HG03378 (cell line): ENCODE data around the gene CRAMP1.

Experiments
- ATAC-seq: cut with Tn5 transposase; IDR thresholded peaks from one replicate; pipeline ENCODE4 v1.9.1; 2021; ENCODE audit warnings: mild to moderate bottlenecking, moderate library complexity; ENCODE audit not compliant: unreplicated experiment

The CRAMP1 gene

DNA sequence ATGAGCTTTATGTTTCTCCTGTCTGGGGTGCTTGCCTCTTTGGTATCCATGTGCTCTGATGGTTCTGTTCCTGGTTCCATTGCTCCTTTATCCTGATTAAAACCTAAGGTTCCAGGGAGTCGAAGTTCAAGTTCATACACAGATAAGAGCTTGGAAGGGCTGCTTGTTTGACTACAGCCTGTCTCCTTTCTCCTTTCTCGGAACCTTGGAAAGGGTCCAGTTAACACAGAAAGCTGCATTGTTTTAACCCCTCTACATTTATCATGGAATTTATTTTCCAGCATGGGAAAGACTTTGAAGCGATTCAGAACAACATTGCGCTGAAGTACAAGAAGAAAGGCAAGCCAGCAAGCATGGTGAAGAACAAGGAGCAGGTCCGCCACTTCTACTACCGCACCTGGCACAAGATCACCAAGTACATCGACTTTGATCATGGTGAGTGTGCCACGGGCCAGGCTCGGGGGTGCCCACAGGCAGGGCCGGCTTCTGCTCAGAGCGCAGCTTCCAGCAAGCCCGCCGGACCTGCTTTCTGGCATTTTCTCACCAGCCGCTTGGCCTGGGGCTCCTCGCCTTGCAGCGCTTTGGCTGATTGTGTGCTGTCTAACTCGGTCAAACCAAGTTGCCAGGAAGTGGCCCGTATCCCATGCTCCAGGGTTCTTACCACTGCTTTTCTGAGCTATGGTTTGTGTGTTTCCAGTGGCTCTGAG is 19.9 kb downstream of the CRAMP1 start:
- no peak for ATAC-seq

DNA sequence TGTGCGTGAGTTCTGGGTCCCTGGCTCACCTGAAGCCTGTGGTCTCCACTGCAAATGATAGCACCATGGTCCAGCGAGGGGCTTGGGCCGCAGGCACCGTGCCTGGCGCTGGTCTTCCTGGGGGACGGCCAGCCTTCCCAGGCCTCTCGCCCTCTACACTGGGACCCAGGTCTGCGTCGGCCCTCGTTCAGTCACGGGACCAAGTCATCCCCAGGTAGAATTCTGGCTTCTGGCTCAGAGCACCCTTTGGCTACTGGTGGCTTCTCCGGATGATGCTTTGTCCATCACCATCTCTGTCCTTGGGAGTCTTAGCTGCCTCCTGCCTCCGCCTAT is 20.4 kb downstream of the CRAMP1 start:
- ATAC-seq = no peak

DNA sequence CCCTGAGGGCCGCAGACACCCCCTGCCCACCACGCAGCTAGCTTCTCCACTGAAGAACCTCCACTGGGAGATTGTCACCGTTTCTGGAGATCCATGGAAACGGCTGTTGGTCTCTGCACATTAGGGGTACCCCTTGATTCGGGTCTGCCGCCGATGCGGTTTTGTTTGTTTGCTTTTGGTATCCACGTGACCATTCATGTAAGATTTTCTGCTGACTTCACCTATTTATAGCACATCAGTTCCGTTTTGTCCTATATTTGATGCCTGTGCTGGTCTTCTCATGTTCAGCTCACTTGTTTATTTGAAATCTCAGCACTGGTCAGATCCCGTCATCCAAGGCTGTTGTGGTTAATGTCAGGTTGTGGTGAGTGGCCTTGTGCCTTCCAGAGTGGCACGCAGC is 21.1 kb downstream of the CRAMP1 start:
- ATAC-seq = no peak

DNA sequence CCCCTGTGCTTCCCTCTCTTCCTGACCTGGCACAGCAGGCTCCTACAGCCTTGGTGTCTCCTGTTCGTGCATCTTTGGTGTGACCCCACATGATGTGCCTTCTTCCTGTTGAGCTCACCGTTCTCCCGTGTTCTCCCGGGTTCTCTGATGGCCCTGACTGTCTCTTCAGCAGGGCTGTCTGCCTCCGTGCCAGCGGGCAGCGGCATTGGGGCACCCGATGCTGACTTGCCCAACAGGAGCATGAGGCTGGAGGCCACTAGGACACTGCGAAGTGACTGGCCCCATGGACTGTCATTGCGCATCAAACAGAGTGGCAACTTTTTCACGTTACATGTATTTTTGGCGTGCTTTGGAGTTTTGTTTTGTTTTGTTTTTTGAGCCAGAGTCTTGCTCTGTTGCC is 22.4 kb downstream of the CRAMP1 start:
- no peak for ATAC-seq

DNA sequence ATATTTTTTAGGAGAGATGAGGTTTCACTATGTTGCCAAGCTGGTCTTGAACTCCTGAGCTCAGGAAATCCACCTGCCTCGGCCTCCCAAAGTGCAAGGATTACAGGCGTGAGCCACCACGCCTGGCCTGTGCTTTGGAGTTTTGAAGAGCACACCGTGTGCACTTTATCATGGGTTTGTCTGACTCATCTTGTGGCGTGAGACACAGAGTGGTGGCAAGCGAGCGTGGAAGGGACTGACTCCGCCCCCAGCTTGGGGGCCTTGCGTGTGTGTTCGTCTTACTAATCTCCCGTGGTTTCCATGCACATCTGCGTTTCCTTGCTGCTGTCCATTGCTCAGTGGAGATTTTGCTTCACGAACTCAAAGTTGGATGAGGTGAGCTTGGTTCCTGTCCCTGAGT is 22.9 kb downstream of the CRAMP1 start:
- no peak for ATAC-seq

DNA sequence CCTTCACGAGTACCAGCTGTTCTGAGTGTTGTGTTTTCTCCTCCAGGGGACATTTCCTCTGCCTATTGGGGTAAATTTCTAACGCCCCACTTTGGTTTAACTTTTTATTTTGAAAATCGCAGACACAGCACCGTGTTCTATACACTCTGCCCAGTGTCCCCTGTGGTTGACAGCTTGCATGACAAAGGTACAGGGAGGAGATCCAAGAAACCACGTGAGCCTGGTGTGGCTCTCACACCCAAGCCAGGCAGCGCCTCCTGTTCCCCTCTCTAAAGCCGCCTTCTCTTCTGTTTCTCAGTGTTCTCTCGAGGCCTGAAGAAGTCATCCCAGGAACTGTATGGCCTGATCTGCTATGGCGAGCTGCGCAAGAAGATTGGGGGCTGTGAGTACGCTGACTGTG is 25.4 kb downstream of the CRAMP1 start:
- ATAC-seq = no peak

DNA sequence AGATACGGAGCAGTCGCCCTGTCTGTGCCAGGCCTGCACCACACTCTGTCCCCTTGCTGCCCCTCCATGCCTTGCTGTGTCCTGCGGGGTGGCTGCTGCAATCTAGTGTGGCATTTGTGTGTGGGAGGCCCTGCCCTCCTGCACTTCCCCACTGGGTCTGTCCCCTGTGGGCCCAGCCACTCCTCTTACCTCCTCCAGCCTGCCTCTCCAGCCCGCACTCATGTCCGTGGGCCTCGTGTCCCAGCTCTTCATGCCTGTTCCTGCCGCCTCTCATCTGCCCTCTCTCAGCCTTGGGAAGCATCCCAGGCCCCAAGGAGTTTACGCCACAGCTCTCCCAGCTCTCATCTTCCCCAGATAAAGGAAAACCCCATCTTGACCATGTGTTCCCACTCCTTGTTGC is 26.6 kb downstream of the CRAMP1 start:
- ATAC-seq = no peak

GRCh38 chr16:1639282-1639681 is 27.1 kb downstream of the CRAMP1 start:
- ATAC-seq = no peak

DNA sequence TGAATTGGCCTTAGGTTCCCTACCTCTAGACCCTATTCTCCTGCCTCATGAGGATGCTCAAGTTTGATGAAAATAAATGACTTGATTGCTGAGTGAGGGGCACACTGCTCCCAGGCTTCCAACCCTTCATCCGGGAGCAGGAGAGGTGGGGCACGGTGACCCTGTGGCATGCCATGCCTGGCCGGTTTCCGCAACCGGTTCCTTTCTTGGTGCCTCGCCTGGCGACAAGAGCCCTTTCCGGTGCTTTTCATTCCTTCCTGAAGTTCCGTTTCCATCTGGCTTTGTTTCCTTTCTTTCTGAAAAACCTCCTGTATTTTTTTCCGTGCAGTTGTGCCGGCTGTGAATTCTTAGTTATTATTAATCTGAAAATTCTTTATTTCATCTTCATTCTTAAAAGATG is 27.7 kb downstream of the CRAMP1 start:
- ATAC-seq = no peak

DNA sequence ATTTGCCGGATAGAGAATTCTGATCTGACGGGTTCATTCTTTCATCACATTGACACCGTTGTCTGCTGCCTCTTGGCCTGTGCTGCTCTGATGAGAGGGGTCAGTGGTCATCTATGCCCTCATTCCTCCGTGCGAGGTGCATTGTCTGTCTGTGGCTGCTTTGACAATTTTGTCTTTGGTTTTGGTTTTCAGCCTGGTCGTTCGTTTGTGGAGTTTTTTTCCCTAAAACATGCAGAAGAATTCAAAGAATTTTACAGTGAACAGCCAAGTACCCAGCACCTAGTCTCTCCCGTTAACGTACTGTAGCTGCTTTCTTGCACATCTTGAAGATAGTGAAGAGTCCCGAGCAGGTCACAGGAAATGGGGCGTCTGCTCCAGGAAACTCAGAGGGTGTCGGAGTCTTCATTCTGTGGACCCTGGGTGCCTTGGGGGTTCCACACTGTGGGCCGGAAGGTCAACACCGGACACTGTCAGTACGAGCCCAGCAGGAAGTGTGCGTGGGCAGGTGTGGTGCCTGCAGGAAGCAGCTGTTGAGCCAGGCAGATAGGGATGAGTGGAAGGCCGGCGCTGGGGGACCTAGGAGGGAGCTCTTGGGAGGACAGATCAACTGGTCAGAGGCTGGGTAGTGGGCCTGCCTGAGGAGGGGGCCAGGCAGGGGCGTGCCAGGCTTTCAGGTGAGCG is 28.2 kb downstream of the CRAMP1 start:
- no peak for ATAC-seq

GRCh38 chr16:1641261-1641660 is 29.1 kb downstream of the CRAMP1 start:
- no peak for ATAC-seq

DNA sequence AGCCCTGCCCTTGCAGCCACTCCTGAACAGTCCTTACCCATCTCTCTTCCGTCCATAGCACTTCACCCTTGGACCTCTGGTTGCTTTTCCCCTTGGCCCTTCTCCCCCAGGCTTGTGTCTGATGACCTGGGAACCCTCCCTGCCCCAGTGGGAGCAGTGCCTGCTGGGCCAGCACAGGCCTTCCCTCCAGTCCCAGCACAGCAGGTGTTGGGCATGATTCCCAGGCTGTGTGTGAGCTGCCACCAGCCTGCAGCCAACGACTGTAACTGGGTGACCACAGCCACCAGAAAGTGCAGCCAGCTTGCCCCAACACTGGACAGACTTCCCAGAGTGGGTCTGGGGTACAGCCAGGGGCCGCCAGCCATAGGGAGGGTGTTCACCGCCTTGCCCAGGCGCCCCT is 30.0 kb downstream of the CRAMP1 start:
- no peak for ATAC-seq

DNA sequence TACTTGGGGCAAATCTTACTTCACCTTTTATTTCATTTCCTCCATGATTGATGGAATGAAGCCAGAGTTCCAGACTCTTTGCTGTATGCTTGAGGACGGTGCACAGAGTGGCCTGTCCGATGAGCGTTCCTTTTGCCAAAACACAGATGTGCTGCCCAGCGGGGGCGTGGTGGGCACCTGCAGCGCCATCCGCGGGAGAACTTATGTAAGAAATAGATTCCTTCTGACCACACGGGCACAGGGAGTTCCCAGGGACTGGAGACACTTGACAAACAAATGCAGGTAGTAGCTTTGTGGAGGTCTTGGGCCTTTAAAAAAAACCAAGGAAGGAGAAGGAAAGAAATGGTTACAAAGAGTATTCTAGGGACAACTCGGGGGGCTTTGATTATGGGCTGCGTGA is 30.6 kb downstream of the CRAMP1 start:
- ATAC-seq = no peak

GRCh38 chr16:1643521-1643920 is 31.4 kb downstream of the CRAMP1 start:
- no peak for ATAC-seq

- ATAC-seq = no peak
Observed at GRCh38 chr16:1645914-1646525, 33.9 kb downstream of the CRAMP1 start.

- no peak for ATAC-seq
Observed at GRCh38 chr16:1647856-1648255, 35.7 kb downstream of the CRAMP1 start.

DNA sequence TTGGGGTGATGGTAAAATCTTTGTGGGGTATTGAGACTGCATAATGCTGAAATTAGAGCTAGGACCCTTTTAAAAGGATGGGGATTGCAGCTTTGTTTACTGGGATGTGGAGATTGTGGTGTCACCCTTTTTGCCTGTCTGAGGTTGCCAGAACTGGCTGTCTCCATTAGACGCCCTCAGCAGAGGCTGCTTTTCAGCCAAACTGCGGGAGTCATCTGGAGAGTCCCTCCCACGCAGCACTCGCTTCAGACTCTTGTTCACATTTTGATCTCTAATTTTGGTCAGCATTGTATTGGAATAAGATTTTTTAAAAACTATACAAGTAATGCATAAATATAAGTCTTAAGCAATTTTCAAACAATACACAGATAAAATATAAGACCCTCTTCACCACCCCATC is 38.0 kb downstream of the CRAMP1 start:
- ATAC-seq = no peak

- ATAC-seq = no peak
Observed at GRCh38 chr16:1651094-1651973, 39.2 kb downstream of the CRAMP1 start.

- no peak for ATAC-seq
Observed at GRCh38 chr16:1651974-1652312, 39.8 kb downstream of the CRAMP1 start.

DNA sequence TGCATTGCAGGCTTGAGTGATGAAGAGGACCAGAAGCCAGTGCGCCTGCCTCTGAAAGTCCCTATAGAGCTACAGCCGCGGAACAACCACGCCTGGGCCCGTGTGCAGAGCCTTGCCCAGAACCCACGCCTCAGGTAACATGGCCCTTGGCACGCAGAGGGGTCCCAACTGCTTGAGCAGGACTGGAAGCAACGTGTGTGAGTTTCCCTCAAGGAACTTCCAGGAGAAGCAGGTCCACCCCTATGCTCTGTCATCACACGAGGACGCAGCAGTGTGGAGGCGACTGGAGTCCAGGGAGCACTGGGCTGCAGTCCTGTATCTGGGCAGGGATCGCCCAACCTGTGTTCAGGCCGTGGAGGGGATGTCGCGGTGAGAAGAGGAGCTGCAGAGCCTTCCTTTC is 40.9 kb downstream of the CRAMP1 start:
- ATAC-seq = no peak

DNA sequence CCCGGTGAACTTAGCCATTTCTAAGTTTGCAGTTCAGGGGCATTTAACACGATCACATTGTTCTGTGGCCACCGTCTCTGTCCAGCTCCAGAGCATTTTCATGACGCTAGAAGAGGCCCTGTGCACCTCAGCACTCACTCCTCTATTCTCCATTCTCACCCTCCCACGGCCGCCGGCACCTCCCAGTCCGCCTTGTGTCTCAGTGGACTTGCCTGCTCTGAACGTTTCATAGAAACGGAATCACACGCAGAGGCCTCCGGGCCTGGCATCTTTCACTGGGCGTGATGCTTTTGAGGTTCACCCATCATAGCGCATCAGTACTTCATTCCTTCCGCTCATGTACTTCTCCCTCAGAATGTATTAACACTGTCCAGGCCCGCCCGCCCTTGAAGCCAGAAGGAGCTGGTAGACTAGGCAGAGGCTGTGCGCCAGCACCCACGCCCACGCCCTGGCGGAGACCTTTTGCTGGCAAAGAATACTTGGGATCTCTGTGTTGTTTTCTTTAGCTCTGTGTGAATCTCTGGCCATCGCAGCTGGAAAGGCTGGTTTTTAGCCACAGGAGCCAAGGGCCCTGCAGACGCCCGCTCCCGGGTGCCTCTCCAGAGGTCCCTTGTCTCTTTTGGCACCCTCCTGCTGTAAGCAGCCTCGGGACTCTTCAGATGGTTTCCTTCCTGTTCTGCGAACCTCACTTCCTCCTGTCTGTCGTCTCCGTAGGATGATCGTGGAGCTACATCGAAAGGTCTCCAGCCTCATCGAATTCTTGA is 42.5 kb downstream of the CRAMP1 start:
- ATAC-seq = no peak
